Measurements from ENCODE around the gene SEC63. TPM values are rescaled to one million over a fixed set of nuclear protein-coding genes. Genes with fewer than 3 reads are reported as not detected.

Gene SEC63
- total RNA-seq, 2 experiments from 2014 or later: 13.0 to 139 TPM

DNA sequence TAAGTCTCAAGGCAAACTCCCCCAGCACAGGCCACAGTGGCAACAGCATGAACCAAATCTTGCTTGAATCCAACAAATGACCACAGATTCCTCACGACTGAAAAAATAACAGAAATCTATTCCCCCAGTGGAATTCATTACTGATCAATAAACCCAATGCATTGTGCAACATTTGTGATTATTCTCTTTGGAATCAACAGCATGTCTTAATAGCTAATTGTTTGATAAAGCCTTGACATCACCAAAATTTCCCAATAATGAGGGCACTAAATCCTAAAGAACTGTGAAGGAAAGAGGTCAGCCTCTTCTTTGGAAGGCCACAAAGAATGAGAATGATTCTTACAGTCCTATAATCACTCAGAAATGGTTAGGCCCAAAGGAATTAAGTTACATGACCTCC is 139.7 kb downstream of the SEC63 start:
- ChIA-PET POLR2A (interaction anchor here (0.6 to 1.3 kb wide), 2 partner anchors 9 to 96 kb away, joined by 3 to 5 read pairs; no protein-coding TSS in a partner anchor), CTCF (ENCODE audit: unreplicated experiment) (no interaction called here)
- no peak for DNase-seq (ENCODE audit: low spot score)
- H3K27ac ChIP-seq (ENCODE audit: low read depth, low read length, poor library complexity, severe bottlenecking): no peak overlapping the region
- no peak overlapping the region for H3K4me3 ChIP-seq (ENCODE audit: low read depth, low read length, poor library complexity, severe bottlenecking)
- H4K20me1 ChIP-seq (ENCODE audit: insufficient read depth, low read length): no peaks in the 10 kb centered on the region
- no peaks in the 10 kb centered on the region for H3K79me2 ChIP-seq (ENCODE audit: insufficient read depth, low read depth, low read length)
- H3K36me3 ChIP-seq (ENCODE audit: insufficient read depth, low read length): no peaks in the 10 kb centered on the region
- peaks cover 14% of the 10 kb centered on the region for H3K4me1 ChIP-seq (ENCODE audit: insufficient read depth, low read length, poor library complexity, severe bottlenecking)
- no peaks in the 10 kb centered on the region for H3K9me2 ChIP-seq (ENCODE audit: insufficient read depth, low read length)
- no TSS peak for BruUV-seq (replicated peaks)
- TF ChIP-seq EZH2phosphoT487 (IDR thresholded peaks at IDR 0.05; ENCODE audit: borderline replicate concordance, low read depth, low read length): no peak
- TF ChIP-seq, protein P1, sequence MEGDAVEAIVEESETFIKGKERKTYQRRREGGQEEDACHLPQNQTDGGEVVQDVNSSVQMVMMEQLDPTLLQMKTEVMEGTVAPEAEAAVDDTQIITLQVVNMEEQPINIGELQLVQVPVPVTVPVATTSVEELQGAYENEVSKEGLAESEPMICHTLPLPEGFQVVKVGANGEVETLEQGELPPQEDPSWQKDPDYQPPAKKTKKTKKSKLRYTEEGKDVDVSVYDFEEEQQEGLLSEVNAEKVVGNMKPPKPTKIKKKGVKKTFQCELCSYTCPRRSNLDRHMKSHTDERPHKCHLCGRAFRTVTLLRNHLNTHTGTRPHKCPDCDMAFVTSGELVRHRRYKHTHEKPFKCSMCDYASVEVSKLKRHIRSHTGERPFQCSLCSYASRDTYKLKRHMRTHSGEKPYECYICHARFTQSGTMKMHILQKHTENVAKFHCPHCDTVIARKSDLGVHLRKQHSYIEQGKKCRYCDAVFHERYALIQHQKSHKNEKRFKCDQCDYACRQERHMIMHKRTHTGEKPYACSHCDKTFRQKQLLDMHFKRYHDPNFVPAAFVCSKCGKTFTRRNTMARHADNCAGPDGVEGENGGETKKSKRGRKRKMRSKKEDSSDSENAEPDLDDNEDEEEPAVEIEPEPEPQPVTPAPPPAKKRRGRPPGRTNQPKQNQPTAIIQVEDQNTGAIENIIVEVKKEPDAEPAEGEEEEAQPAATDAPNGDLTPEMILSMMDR (conservative IDR thresholded peaks at IDR 0.05; ENCODE audit: low read length): no peak
- intact Hi-C loops (cut with micrococcal nuclease; ENCODE audit: unreplicated experiment): no loop called here
- H3K4me2 ChIP-seq (ENCODE audit: low read length): no peak overlapping the region
- no peak overlapping the region; the same call in 1 of the 2 replicates for H2AFZ ChIP-seq (ENCODE audit: low read length)
- H3K9me3 ChIP-seq (ENCODE audit: low read length): no peaks in the 10 kb centered on the region

DNA sequence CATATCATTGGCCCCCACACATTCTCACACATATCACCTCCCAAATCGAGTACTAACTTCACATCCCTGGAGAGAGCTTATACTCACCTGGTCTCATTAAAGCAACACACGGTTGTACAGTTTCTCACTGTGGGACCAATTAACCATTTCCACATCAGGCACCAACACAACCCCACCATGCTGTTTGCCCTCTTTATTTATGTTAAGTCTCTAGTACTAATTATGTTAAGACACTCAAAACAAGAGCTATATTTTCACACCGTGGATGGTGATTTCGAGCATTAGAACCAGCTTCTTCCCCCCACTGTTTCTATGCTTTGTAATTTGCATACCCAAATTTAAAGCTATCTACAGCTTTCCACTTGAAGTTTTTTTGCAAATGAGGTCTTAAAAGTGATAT is 140.2 kb downstream of the SEC63 start:
- Histone ChIP-seq H3K9me3 (ENCODE audit: low read length) (no peaks in the 10 kb centered on the region), H3K4me1 (ENCODE audit: insufficient read depth, low read length, poor library complexity, severe bottlenecking) (peaks cover 9% of the 10 kb centered on the region), H2AFZ (ENCODE audit: low read length) (no peak overlapping the region; the same call in 1 of the 2 replicates), H3K79me2 (ENCODE audit: insufficient read depth, low read depth, low read length) (no peaks in the 10 kb centered on the region), H3K4me3 (ENCODE audit: low read depth, low read length, poor library complexity, severe bottlenecking) (no peak overlapping the region), H3K4me2 (ENCODE audit: low read length) (no peak overlapping the region), H3K36me3 (ENCODE audit: insufficient read depth, low read length) (no peaks in the 10 kb centered on the region), H3K27ac (ENCODE audit: low read depth, low read length, poor library complexity, severe bottlenecking) (no peak overlapping the region), H3K9me2 (ENCODE audit: insufficient read depth, low read length) (no peaks in the 10 kb centered on the region), H4K20me1 (ENCODE audit: insufficient read depth, low read length) (no peaks in the 10 kb centered on the region)
- ChIA-PET CTCF (ENCODE audit: unreplicated experiment) (no interaction called here), POLR2A (no interaction called here)
- BruUV-seq (replicated peaks): no TSS peak
- TF ChIP-seq EZH2phosphoT487 (IDR thresholded peaks at IDR 0.05; ENCODE audit: borderline replicate concordance, low read depth, low read length): no peak
- TF ChIP-seq, protein P1 (conservative IDR thresholded peaks at IDR 0.05; ENCODE audit: low read length): no peak
- no peak for DNase-seq (ENCODE audit: low spot score)
- intact Hi-C loops (cut with micrococcal nuclease; ENCODE audit: unreplicated experiment): no loop called here

Small RNA genes lying within 50 kb of the gene (small RNA-seq; reads per million reads assigned to genes)
- gene MTHFD2P3 (not detected), gene RF00045 (not detected), gene RNU6-437P (not detected)

Other genes starting within 250 kb of the SEC63 start
- 0.77 and 1.5 TPM in 2 replicates for gene SCML4, start 133.9 kb downstream of the SEC63 start, total RNA-seq (2014; rRNA removed; shearing (Covaris generic))
- gene SCML4, start 133.9 kb downstream of the SEC63 start, total RNA-seq (2022): 1.7 and 3.0 TPM in 2 replicates
- 10.5 and 11.4 TPM in 2 replicates for gene OSTM1, start 116.5 kb upstream of the SEC63 start, total RNA-seq (2014; rRNA removed; shearing (Covaris generic))
- 19.1 and 22.6 TPM in 2 replicates for gene OSTM1, start 116.5 kb upstream of the SEC63 start, total RNA-seq (2022)
- not detected in 2 replicates for gene NR2E1, start 207.8 kb upstream of the SEC63 start, total RNA-seq (2014; rRNA removed; shearing (Covaris generic))
- not detected in 2 replicates for gene NR2E1, start 207.8 kb upstream of the SEC63 start, total RNA-seq (2022)